Panc1 (cell line): ENCODE data around the gene FRY. TPM values are rescaled to one million over a fixed set of nuclear protein-coding genes. Genes with fewer than 3 reads are reported as not detected.

Experiments
- ATAC-seq: fragments of 200-7000 bp; cut with Tn5 transposase; 2 replicates; pipeline ENCODE4 v1.9.1; 2020; ENCODE audit warnings: mild to moderate bottlenecking, moderate library complexity
- BruUV-seq: library from RNA; stranded (reverse); fragments of 400-500 nt; replicated peaks from 2 replicates; lab custom pipeline; 2021; lab: Mats Ljungman, UMichigan
- CTCF ChIA-PET: fragments of 300-600 bp; sonication (Branson Sonifier 250); formaldehyde crosslinking; loops from one replicate; lab custom pipeline; 2022; ENCODE audit warnings: antibody characterized with exemption; lab: Charles Lee
- POLR2A ChIA-PET: fragments of 300-600 bp; sonication (Branson Sonifier 250); formaldehyde crosslinking; loops from one replicate; lab custom pipeline; 2022; ENCODE audit warnings: antibody characterized with exemption; lab: Charles Lee
- DNase-seq: peaks from one replicate; pipeline ENCODE4 v3.0.0-alpha.2; 2010; ENCODE audit warnings: low read depth, low spot score
- H3K27ac ChIP-seq: 2 replicates; pipeline ENCODE4 v1.5.1; 2011; ENCODE audit warnings: mild to moderate bottlenecking, low read length, inconsistent platforms
- H3K27me3 ChIP-seq: fragments of 200-500 bp; sonication (Bioruptor generic); 2 replicates; pipeline ENCODE4 v1.6.0; 2014; ENCODE audit warnings: low read length, inconsistent platforms; ENCODE audit not compliant: control insufficient read depth, insufficient read depth
- H3K36me3 ChIP-seq: fragments of 200-500 bp; sonication (Bioruptor generic); 2 replicates; pipeline ENCODE4 v1.5.1; 2014; ENCODE audit warnings: inconsistent platforms, mild to moderate bottlenecking, low read length, moderate library complexity; ENCODE audit not compliant: control insufficient read depth, insufficient read depth
- H3K4me1 ChIP-seq: 2 replicates; pipeline ENCODE4 v1.5.1; 2011; ENCODE audit warnings: inconsistent platforms, mild to moderate bottlenecking, low read length, moderate library complexity; ENCODE audit not compliant: control insufficient read depth, insufficient read depth
- H3K4me3 ChIP-seq, 2 experiments: 2 replicates each; pipeline ENCODE4 v1.5.1; 2011 to 2012; ENCODE audit warnings: low read depth in 2 of 2, low read length in 2 of 2, mild to moderate bottlenecking in 2 of 2, inconsistent platforms in 1 of 2, moderate library complexity in 1 of 2
- H3K9me3 ChIP-seq: fragments of 200-500 bp; sonication (Bioruptor generic); 2 replicates; pipeline ENCODE4 v1.5.1; 2014; ENCODE audit warnings: low read depth, mild to moderate bottlenecking, inconsistent platforms, low read length, moderate library complexity; ENCODE audit not compliant: control insufficient read depth, insufficient read depth
- CTCF ChIP-seq: fragments of 450-650 bp; IDR thresholded peaks from 2 replicates; pipeline ENCODE4 v1.5.1; 2017; ENCODE audit warnings: mild to moderate bottlenecking
- POLR2AphosphoS5 ChIP-seq: IDR thresholded peaks from 2 replicates; pipeline ENCODE4 v1.6.1; 2012; ENCODE audit warnings: mild to moderate bottlenecking, low read depth, low read length, moderate library complexity
- REST ChIP-seq, 2 experiments: IDR thresholded peaks; 2 replicates each; pipeline ENCODE4 v1.6.1; 2011 to 2012; ENCODE audit warnings: low read depth in 2 of 2, control low read depth in 1 of 2, low read length in 1 of 2, mild to moderate bottlenecking in 1 of 2, moderate library complexity in 1 of 2; ENCODE audit not compliant: insufficient read depth in 1 of 2
- SIN3A ChIP-seq: IDR thresholded peaks from 2 replicates; pipeline ENCODE4 v1.6.1; 2012; ENCODE audit warnings: low read depth, mild to moderate bottlenecking, low read length, moderate library complexity, borderline replicate concordance; ENCODE audit not compliant: insufficient read depth
- TCF7L2 ChIP-seq: IDR thresholded peaks from 2 replicates; pipeline ENCODE4 v1.6.1; 2011; ENCODE audit warnings: mild to moderate bottlenecking, low read depth, low read length, inconsistent platforms
- in situ Hi-C: cut with HindIII; loops from 2 replicates; pipeline ENCODE4 v1.10.0; 2016; ENCODE audit warnings: low sequenced_read_pairs, low pct_unique_long_range_greater_than_20kb
- intact Hi-C: fragments of 100-400 bp; cut with micrococcal nuclease; formaldehyde crosslinking; loops from one replicate; pipeline ENCODE4 v1.10.0; 2022; ENCODE audit not compliant: unreplicated experiment
- total RNA-seq: library from RNA; stranded (reverse); gene quantifications from one replicate; pipeline ENCODE4 v1.2.1, GENCODE V29; 2021; ENCODE audit not compliant: unreplicated experiment

FRY gene
- total RNA-seq, 1 experiment from 2014 or later = 0.18 TPM

- no TSS peak for BruUV-seq
- POLR2A ChIA-PET = no interaction called here
- H3K9me3 ChIP-seq = no peaks in the 10 kb centered on the region
These were observed 196.9 kb downstream of the FRY start for GRCh38 chr13:32228330-32229041.

GRCh38 chr13:32229443-32229842, 197.9 kb downstream of the FRY start:
- H3K4me1 ChIP-seq = no peaks in the 10 kb centered on the region
- ChIA-PET POLR2A (no interaction called here), CTCF (no interaction called here)
- in situ Hi-C loops (no loop called here), intact Hi-C loops (no loop called here)
- H3K4me3 ChIP-seq = no peak overlapping the region
- H3K27me3 ChIP-seq = no peaks in the 10 kb centered on the region
- H3K36me3 ChIP-seq = no peaks in the 10 kb centered on the region
- no peak for DNase-seq
- TF ChIP-seq CTCF = no peak
- no peak for TF ChIP-seq POLR2AphosphoS5
- no peak for TF ChIP-seq REST (IDR thresholded peaks at IDR 0.05; ENCODE audit: insufficient read depth in 1 of 2, low read depth in 2 of 2, low read length in 1 of 2)
- no peak for TF ChIP-seq TCF7L2
- no peak for TF ChIP-seq SIN3A
- ATAC-seq = no peak
- BruUV-seq = no TSS peak
- H3K9me3 ChIP-seq = no peaks in the 10 kb centered on the region
- no peak overlapping the region for H3K27ac ChIP-seq

More at GRCh38 chr13:32228330-32229041, 196.9 kb downstream of the FRY start:
- CTCF ChIA-PET = no interaction called here
- Histone ChIP-seq H3K4me1 (no peaks in the 10 kb centered on the region), H3K27ac (no peak overlapping the region), H3K36me3 (no peaks in the 10 kb centered on the region), H3K4me3 (no peak overlapping the region), H3K27me3 (no peaks in the 10 kb centered on the region)
- ATAC-seq (no peak), DNase-seq (no peak)
- TF ChIP-seq TCF7L2 (no peak), SIN3A (no peak), CTCF (no peak), POLR2AphosphoS5 (no peak), REST (IDR thresholded peaks at IDR 0.05; ENCODE audit: insufficient read depth in 1 of 2, low read depth in 2 of 2, low read length in 1 of 2) (no peak)
- intact Hi-C loops (no loop called here), in situ Hi-C loops (no loop called here)
